H9 (cell line): ENCODE results near the gene LETM1. TPM values are rescaled to one million over a fixed set of nuclear protein-coding genes. Genes with fewer than 3 reads are reported as not detected.

Source experiments
- DNase-seq: peaks from one replicate; pipeline ENCODE4 v3.0.0-alpha.2; 2017
- H2AFZ ChIP-seq: one replicate; pipeline ENCODE4 v1.6.1; 2013; ENCODE audit warnings: mild to moderate bottlenecking, low read length, control low read depth, moderate library complexity
- H2AK5ac ChIP-seq: 2 replicates; pipeline ENCODE4 v1.6.1; 2013; ENCODE audit warnings: low read length, control low read depth, mixed read lengths; ENCODE audit not compliant: insufficient read length
- H2BK120ac ChIP-seq: one replicate; pipeline ENCODE4 v1.6.1; 2013; ENCODE audit warnings: low read depth, mild to moderate bottlenecking, low read length, control low read depth, inconsistent platforms; ENCODE audit not compliant: poor library complexity, severe bottlenecking
- H2BK12ac ChIP-seq: 2 replicates; pipeline ENCODE4 v1.6.1; 2013; ENCODE audit warnings: low read length, control low read depth, mixed read lengths, low read depth; ENCODE audit not compliant: insufficient read length
- H2BK15ac ChIP-seq: 2 replicates; pipeline ENCODE4 v1.6.1; 2013; ENCODE audit warnings: low read depth, low read length, control low read depth
- H2BK20ac ChIP-seq: one replicate; pipeline ENCODE4 v1.6.1; 2013; ENCODE audit warnings: low read depth, mild to moderate bottlenecking, low read length, control low read depth, inconsistent platforms; ENCODE audit not compliant: poor library complexity, severe bottlenecking
- H2BK5ac ChIP-seq: 2 replicates; pipeline ENCODE4 v1.6.1; 2013; ENCODE audit warnings: low read length, control low read depth, mixed read lengths; ENCODE audit not compliant: insufficient read length
- H3K14ac ChIP-seq: 2 replicates; pipeline ENCODE4 v1.6.1; 2013; ENCODE audit warnings: low read length, control low read depth; ENCODE audit not compliant: insufficient read depth
- H3K18ac ChIP-seq: 2 replicates; pipeline ENCODE4 v1.6.1; 2013; ENCODE audit warnings: low read depth, mild to moderate bottlenecking, mixed read lengths, low read length, control low read depth; ENCODE audit not compliant: insufficient read length
- H3K23ac ChIP-seq: 2 replicates; pipeline ENCODE4 v1.6.1; 2013; ENCODE audit warnings: low read length, control low read depth, mixed read lengths, low read depth; ENCODE audit not compliant: insufficient read length
- H3K23me2 ChIP-seq: 2 replicates; pipeline ENCODE4 v1.6.1; 2013; ENCODE audit warnings: low read depth, mild to moderate bottlenecking, mixed read lengths, low read length, control low read depth; ENCODE audit not compliant: insufficient read length, poor library complexity, severe bottlenecking
- H3K27ac ChIP-seq: 2 replicates; pipeline ENCODE4 v1.5.1; 2013; ENCODE audit warnings: low read length, control low read depth, mixed read lengths, low read depth; ENCODE audit not compliant: insufficient read length
- H3K27me3 ChIP-seq: 2 replicates; pipeline ENCODE4 v1.6.1; 2013; ENCODE audit warnings: low read length, control low read depth, inconsistent platforms; ENCODE audit not compliant: insufficient read depth
- H3K4ac ChIP-seq: 2 replicates; pipeline ENCODE4 v1.6.1; 2013; ENCODE audit warnings: low read depth, mild to moderate bottlenecking, control low read depth, inconsistent platforms, low read length, moderate library complexity
- H3K4me1 ChIP-seq: 2 replicates; pipeline ENCODE4 v1.6.1; 2013; ENCODE audit warnings: low read length, control low read depth, inconsistent platforms; ENCODE audit not compliant: insufficient read depth
- H3K4me2 ChIP-seq: 2 replicates; pipeline ENCODE4 v1.6.1; 2013; ENCODE audit warnings: low read length, control low read depth, mixed read lengths; ENCODE audit not compliant: insufficient read length, insufficient read depth
- H3K56ac ChIP-seq: 2 replicates; pipeline ENCODE4 v1.6.1; 2013; ENCODE audit warnings: low read depth, mild to moderate bottlenecking, mixed read lengths, low read length, control low read depth; ENCODE audit not compliant: insufficient read length
- H3K79me1 ChIP-seq: 2 replicates; pipeline ENCODE4 v1.6.1; 2013; ENCODE audit warnings: low read depth, mild to moderate bottlenecking, moderate library complexity, low read length, control low read depth, inconsistent platforms; ENCODE audit not compliant: insufficient read depth, poor library complexity, severe bottlenecking
- H3K79me2 ChIP-seq: 2 replicates; pipeline ENCODE4 v1.6.1; 2013; ENCODE audit warnings: low read length, control low read depth, inconsistent platforms; ENCODE audit not compliant: insufficient read depth
- H3K9ac ChIP-seq: 2 replicates; pipeline ENCODE4 v1.6.1; 2013; ENCODE audit warnings: low read length, control low read depth, mixed read lengths; ENCODE audit not compliant: insufficient read length; ENCODE audit errors: extremely low read depth
- H3K9me3 ChIP-seq: one replicate; pipeline ENCODE4 v1.6.1; 2013; ENCODE audit warnings: low read depth, low read length, inconsistent platforms; ENCODE audit not compliant: control insufficient read depth
- H3T11ph ChIP-seq: one replicate; pipeline ENCODE4 v1.6.1; 2013; ENCODE audit warnings: mild to moderate bottlenecking, low read length, control low read depth, inconsistent platforms
- H4K20me1 ChIP-seq: one replicate; pipeline ENCODE4 v1.6.1; 2013; ENCODE audit not compliant: control insufficient read depth, insufficient read length, insufficient read depth
- H4K5ac ChIP-seq: 2 replicates; pipeline ENCODE4 v1.6.1; 2013; ENCODE audit warnings: low read depth, mild to moderate bottlenecking, mixed read lengths, low read length, control low read depth; ENCODE audit not compliant: insufficient read length
- H4K8ac ChIP-seq: replicated peaks from 2 replicates; pipeline ENCODE4 v1.6.1; 2013; ENCODE audit warnings: low read length, control low read depth, mixed read lengths, low read depth; ENCODE audit not compliant: insufficient read length
- H4K91ac ChIP-seq: 2 replicates; pipeline ENCODE4 v1.6.1; 2013; ENCODE audit warnings: low read depth, mild to moderate bottlenecking, moderate library complexity, mixed read lengths, low read length, control low read depth; ENCODE audit not compliant: insufficient read length
- H3K27ac Mint-ChIP-seq, 3 experiments: 2 replicates in 2 of 3; 3 replicates in 1 of 3; pipeline ENCODE4 v1.8.0; 2020 to 2021; ENCODE audit warnings: mixed read lengths in 3 of 3, mild to moderate bottlenecking in 1 of 3, moderate library complexity in 1 of 3
- H3K27me3 Mint-ChIP-seq: 2 replicates; pipeline ENCODE4 v1.8.0; 2021; ENCODE audit warnings: low read depth, mild to moderate bottlenecking, moderate library complexity, mixed read lengths
- H3K36me3 Mint-ChIP-seq, 3 experiments: 2 replicates in 2 of 3; 3 replicates in 1 of 3; pipeline ENCODE4 v1.8.0; 2020 to 2021; ENCODE audit warnings: low read depth in 3 of 3, mixed read lengths in 3 of 3; ENCODE audit not compliant: insufficient read depth in 1 of 3
- H3K4me1 Mint-ChIP-seq, 2 experiments: 2 replicates each; pipeline ENCODE4 v1.8.0; 2020; ENCODE audit warnings: mixed read lengths in 2 of 2
- H3K4me3 Mint-ChIP-seq, 2 experiments: 2 replicates in 1 of 2; 3 replicates in 1 of 2; pipeline ENCODE4 v1.8.0; 2020 to 2021; ENCODE audit warnings: mild to moderate bottlenecking in 2 of 2, mixed read lengths in 2 of 2, moderate library complexity in 1 of 2
- H3K9me3 Mint-ChIP-seq, 2 experiments: 2 replicates in 1 of 2; 3 replicates in 1 of 2; pipeline ENCODE4 v1.8.0; 2020; ENCODE audit warnings: mild to moderate bottlenecking in 2 of 2, mixed read lengths in 2 of 2, moderate library complexity in 1 of 2
- WGBS: extraction: QIAGEN DNeasy Blood & Tissue Kit; methylation state at CpG from one replicate; pipeline ENCODE4 v1.1.7; 2013; ENCODE audit warnings: missing lambda C conversion rate, low lambda C conversion rate, mixed read lengths; ENCODE audit not compliant: insufficient read length; ENCODE audit errors: extremely low coverage; 5-methylcytosine and 5-hydroxymethylcytosine counted together
- total RNA-seq: library from RNA; stranded (reverse); gene quantifications from 2 replicates; pipeline ENCODE4 v1.2.1, GENCODE V29; 2021
- TF ChIP-seq, protein P1 (sequence below): fragments of 200-600 bp; sonication (generic); conservative IDR thresholded peaks from 3 replicates; pipeline ENCODE4 v1.8.0; 2021; ENCODE audit warnings: antibody characterized with exemption, mild to moderate bottlenecking

Gene LETM1
- total RNA-seq, 1 experiment from 2014 or later, result 43.4 TPM

DNA sequence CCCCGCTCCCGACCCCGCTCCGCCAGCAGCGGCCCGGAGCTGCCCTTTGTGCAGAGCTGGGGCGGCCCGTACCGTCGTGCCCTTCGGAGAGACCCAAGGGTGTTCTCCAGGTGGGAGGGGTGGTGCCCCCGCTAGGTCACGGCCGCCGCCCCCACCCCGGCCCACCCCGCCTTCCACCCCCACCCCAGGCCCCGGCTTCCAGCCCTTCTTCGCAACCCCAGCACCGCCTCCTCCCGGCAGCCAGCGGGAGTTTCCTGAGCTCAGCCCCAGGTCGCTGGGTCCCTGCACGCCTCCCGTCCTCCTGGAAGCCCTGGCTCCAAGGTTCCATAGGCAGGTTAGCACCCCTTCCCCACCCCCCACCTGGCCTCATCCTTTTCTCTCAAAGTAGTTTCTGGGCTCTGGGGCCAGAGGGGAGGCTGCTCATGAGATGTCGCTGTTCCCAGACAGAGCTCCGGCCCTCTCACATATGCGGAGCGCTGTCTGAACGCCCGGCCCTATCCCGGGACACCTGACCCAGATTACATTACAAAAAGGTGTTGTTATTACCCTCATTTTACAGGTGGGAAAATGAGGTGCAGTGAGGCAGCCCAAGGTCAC, 88.1 kb downstream of the LETM1 start:
- Mint-ChIP-seq H3K27me3 (peaks cover 15% of the 10 kb centered on the region), H3K27ac (no peak overlapping the region; a peak in 1 of 7 replicates), H3K4me1 (peaks cover 13 to 28% of the 10 kb centered on the region in 2 experiments), H3K4me3 (peak overlapping the region; percentile 49 to 75), H3K36me3 (no peaks in the 10 kb centered on the region), H3K9me3 (no peaks in the 10 kb centered on the region)
- Histone ChIP-seq H3K4me1 (no peaks in the 10 kb centered on the region; the same call in 1 of the 2 replicates), H3K79me1 (no peaks in the 10 kb centered on the region), H3K18ac (no peak overlapping the region), H3T11ph (no peak overlapping the region), H3K23ac (no peak overlapping the region), H3K56ac (no peak overlapping the region), H4K20me1 (no peaks in the 10 kb centered on the region), H3K14ac (no peak overlapping the region), H2AFZ (no peak overlapping the region), H4K5ac (no peak overlapping the region), H2BK15ac (no peak overlapping the region), H3K79me2 (no peaks in the 10 kb centered on the region), H2BK120ac (no peak overlapping the region), H3K27ac (no peak overlapping the region), H3K9me3 (no peaks in the 10 kb centered on the region), H2BK5ac (no peak overlapping the region), H4K8ac (no peak overlapping the region), H3K4me2 (peak overlapping the region; percentile 40), H2BK20ac (no peak overlapping the region), H3K9ac (no peak overlapping the region), H3K4ac (no peak overlapping the region), H2BK12ac (no peak overlapping the region), H4K91ac (no peak overlapping the region), H3K27me3 (no peaks in the 10 kb centered on the region), H2AK5ac (no peak overlapping the region), H3K23me2 (peaks cover 3% of the 10 kb centered on the region)
- WGBS, result no CpG with 5 or more reads among the region's 32 CpGs
- TF ChIP-seq, protein P1, sequence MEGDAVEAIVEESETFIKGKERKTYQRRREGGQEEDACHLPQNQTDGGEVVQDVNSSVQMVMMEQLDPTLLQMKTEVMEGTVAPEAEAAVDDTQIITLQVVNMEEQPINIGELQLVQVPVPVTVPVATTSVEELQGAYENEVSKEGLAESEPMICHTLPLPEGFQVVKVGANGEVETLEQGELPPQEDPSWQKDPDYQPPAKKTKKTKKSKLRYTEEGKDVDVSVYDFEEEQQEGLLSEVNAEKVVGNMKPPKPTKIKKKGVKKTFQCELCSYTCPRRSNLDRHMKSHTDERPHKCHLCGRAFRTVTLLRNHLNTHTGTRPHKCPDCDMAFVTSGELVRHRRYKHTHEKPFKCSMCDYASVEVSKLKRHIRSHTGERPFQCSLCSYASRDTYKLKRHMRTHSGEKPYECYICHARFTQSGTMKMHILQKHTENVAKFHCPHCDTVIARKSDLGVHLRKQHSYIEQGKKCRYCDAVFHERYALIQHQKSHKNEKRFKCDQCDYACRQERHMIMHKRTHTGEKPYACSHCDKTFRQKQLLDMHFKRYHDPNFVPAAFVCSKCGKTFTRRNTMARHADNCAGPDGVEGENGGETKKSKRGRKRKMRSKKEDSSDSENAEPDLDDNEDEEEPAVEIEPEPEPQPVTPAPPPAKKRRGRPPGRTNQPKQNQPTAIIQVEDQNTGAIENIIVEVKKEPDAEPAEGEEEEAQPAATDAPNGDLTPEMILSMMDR, result peak; percentile 65
- DNase-seq, result peak; percentile 86
